ENCODE measurements around the gene PLA2G6. TPM values are rescaled to one million over a fixed set of nuclear protein-coding genes. Genes with fewer than 3 reads are reported as not detected.

PLA2G6 gene
- total RNA-seq, 1 experiment from 2014 or later = 36.0 TPM

GRCh38 chr22:38078046-38078840 lies 103.4 kb downstream of the PLA2G6 start:
- no peak overlapping the region for H2AFZ ChIP-seq (ENCODE audit: low read depth, low read length, poor library complexity, severe bottlenecking)
- DNase-seq (ENCODE audit: low read depth, low spot score) = no peak
- no peak for TF ChIP-seq EZH2 (IDR thresholded peaks at IDR 0.05)
- TF ChIP-seq MAX (IDR thresholded peaks at IDR 0.05) = no peak
- TF ChIP-seq TCF7L2 (IDR thresholded peaks at IDR 0.05; ENCODE audit: borderline replicate concordance, extremely low read depth, insufficient read depth, insufficient read length) = no peak
- no peak for TF ChIP-seq FOSL1 (IDR thresholded peaks at IDR 0.05; ENCODE audit: low read depth)
- no peak for TF ChIP-seq ELF1 (IDR thresholded peaks at IDR 0.05; ENCODE audit: borderline replicate concordance, low read depth)
- no peak for TF ChIP-seq CBX3 (IDR thresholded peaks at IDR 0.05; ENCODE audit: low read depth)
- intact Hi-C loops (cut with micrococcal nuclease) = no loop called here
- POLR2A ChIA-PET = no interaction called here
- H3K79me2 ChIP-seq (ENCODE audit: insufficient read depth, low read length) = no peaks in the 10 kb centered on the region
- no peak overlapping the region for H3K4me3 ChIP-seq (replicated peaks in 1 of 2; ENCODE audit: low read depth in 1 of 2, low read length in 2 of 2)
- no peaks in the 10 kb centered on the region for H3K9me3 ChIP-seq (ENCODE audit: control insufficient read depth in 1 of 2, insufficient read depth in 1 of 2, low read depth in 1 of 2, low read length in 2 of 2)
- CTCF ChIA-PET = no interaction called here
- H4K20me1 ChIP-seq (ENCODE audit: insufficient read depth) = no peaks in the 10 kb centered on the region
- no peaks in the 10 kb centered on the region for H3K27me3 ChIP-seq (ENCODE audit: insufficient read depth, low read length)
- no TSS peak for BruUV-seq (replicated peaks)
- H3K4me2 ChIP-seq (ENCODE audit: low read length) = no peak overlapping the region
- no peaks in the 10 kb centered on the region for H3K4me1 ChIP-seq (ENCODE audit: control insufficient read depth in 1 of 2, insufficient read depth in 2 of 2, low read length in 2 of 2)
- H3K36me3 ChIP-seq (ENCODE audit: control insufficient read depth in 1 of 2, insufficient read depth in 2 of 2, low read length in 2 of 2) = peaks cover 3 to 10% of the 10 kb centered on the region in 2 experiments; a peak in 1 of 4 replicates
- H3K9me2 ChIP-seq (ENCODE audit: insufficient read depth) = no peaks in the 10 kb centered on the region
- ATAC-seq = no peak
- H3K27ac ChIP-seq (ENCODE audit: low read depth, low read length) = no peak overlapping the region
- RAD21 ChIA-PET (ENCODE audit: low non-redundant PET in 1 of 2, low total read pairs in 2 of 2, uncharacterized antibody in 2 of 2, unreplicated experiment in 2 of 2) = no interaction called here
- no peak overlapping the region for H3K9ac ChIP-seq (ENCODE audit: low read length)

- POLR2A ChIA-PET = no interaction called here
- no peaks in the 10 kb centered on the region for H3K27me3 ChIP-seq (ENCODE audit: insufficient read depth, low read length)
- no peak for TF ChIP-seq ATF3 (IDR thresholded peaks at IDR 0.05)
- TF ChIP-seq REST (IDR thresholded peaks at IDR 0.05; ENCODE audit: low read depth) = no peak
- no peak for TF ChIP-seq POLR2A (IDR thresholded peaks at IDR 0.05; ENCODE audit: borderline replicate concordance, extremely low read depth, insufficient read depth, insufficient read length)
- no peak for TF ChIP-seq SIN3A (IDR thresholded peaks at IDR 0.05; ENCODE audit: low read depth)
- TF ChIP-seq TCF7L2 (IDR thresholded peaks at IDR 0.05; ENCODE audit: borderline replicate concordance, extremely low read depth, insufficient read depth, insufficient read length) = no peak
- TF ChIP-seq CEBPB (IDR thresholded peaks at IDR 0.05; ENCODE audit: low read depth) = no peak
- no peak for TF ChIP-seq FOSL1 (IDR thresholded peaks at IDR 0.05; ENCODE audit: low read depth)
- no peak for TF ChIP-seq EZH2phosphoT487 (IDR thresholded peaks at IDR 0.05; ENCODE audit: borderline replicate concordance)
- TF ChIP-seq EZH2 (IDR thresholded peaks at IDR 0.05) = no peak
- TF ChIP-seq EGR1 (IDR thresholded peaks at IDR 0.05; ENCODE audit: low read depth) = no peak
- TF ChIP-seq YY1 (IDR thresholded peaks at IDR 0.05; ENCODE audit: extremely low read depth, insufficient replicate concordance, low read depth, low read length) = no peak
These were observed 104.0 kb downstream of the PLA2G6 start for GRCh38 chr22:38077595-38077994.

More at GRCh38 chr22:38077595-38077994, 104.0 kb downstream of the PLA2G6 start:
- intact Hi-C loops (cut with micrococcal nuclease) = no loop called here
- DNase-seq (ENCODE audit: low read depth, low spot score) (no peak), ATAC-seq (no peak)
- H4K20me1 ChIP-seq (ENCODE audit: insufficient read depth) = no peaks in the 10 kb centered on the region
- H3K4me3 ChIP-seq (replicated peaks in 1 of 2; ENCODE audit: low read depth in 1 of 2, low read length in 2 of 2) = no peak overlapping the region
- H3K9me3 ChIP-seq (ENCODE audit: control insufficient read depth in 1 of 2, insufficient read depth in 1 of 2, low read depth in 1 of 2, low read length in 2 of 2) = no peaks in the 10 kb centered on the region
- ChIA-PET CTCF (no interaction called here), RAD21 (ENCODE audit: low non-redundant PET in 1 of 2, low total read pairs in 2 of 2, uncharacterized antibody in 2 of 2, unreplicated experiment in 2 of 2) (no interaction called here)
- no peaks in the 10 kb centered on the region for H3K79me2 ChIP-seq (ENCODE audit: insufficient read depth, low read length)
- H3K4me1 ChIP-seq (ENCODE audit: control insufficient read depth in 1 of 2, insufficient read depth in 2 of 2, low read length in 2 of 2) = no peaks in the 10 kb centered on the region
- H3K9ac ChIP-seq (ENCODE audit: low read length) = no peak overlapping the region
- BruUV-seq (replicated peaks) = no TSS peak
- peaks cover 3 to 16% of the 10 kb centered on the region in 2 experiments; a peak in 2 of 4 replicates for H3K36me3 ChIP-seq (ENCODE audit: control insufficient read depth in 1 of 2, insufficient read depth in 2 of 2, low read length in 2 of 2)
- no peak overlapping the region for H2AFZ ChIP-seq (ENCODE audit: low read depth, low read length, poor library complexity, severe bottlenecking)
- no peak overlapping the region for H3K4me2 ChIP-seq (ENCODE audit: low read length)
- no peaks in the 10 kb centered on the region for H3K9me2 ChIP-seq (ENCODE audit: insufficient read depth)
- H3K27ac ChIP-seq (ENCODE audit: low read depth, low read length) = no peak overlapping the region
